Measurements from ENCODE around the gene PRPF8. TPM values are rescaled to one million over a fixed set of nuclear protein-coding genes. Genes with fewer than 3 reads are reported as not detected.
A peak's percentile ranks its signal among the peaks of the same experiment; 100 is the strongest.

PRPF8 gene
- total and polyA plus RNA-seq, 2 of the 8 experiments (the other 6 are each of a cell fraction or from before 2014, with no cell fraction given), result 329 to 337 TPM

DNA sequence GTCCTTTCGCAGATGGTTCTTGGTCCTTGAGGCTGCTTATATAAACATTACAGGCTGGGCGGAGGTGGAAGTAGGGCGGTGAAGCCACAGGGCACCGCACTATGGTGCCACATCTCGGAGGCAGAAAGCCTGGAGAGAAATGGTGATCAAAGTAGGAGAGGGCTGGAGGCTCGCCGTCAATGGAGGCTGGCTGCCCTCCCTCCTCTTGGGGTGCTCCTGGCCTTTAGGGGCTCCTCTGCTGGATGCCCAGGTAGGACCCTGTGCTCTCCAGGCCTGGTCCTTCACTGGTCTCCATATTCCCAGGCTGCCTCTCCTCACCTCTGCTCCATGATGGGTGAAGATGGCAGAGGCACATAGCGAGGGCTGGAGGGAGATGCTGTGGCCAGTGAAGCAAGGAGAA is 27.6 kb upstream of the PRPF8 start:
- no peak overlapping the region for H3K27ac ChIP-seq (ENCODE audit: low read depth, low read length)
- no peak overlapping the region for H3K56ac ChIP-seq (replicated peaks; ENCODE audit: insufficient read length, low read depth, low read length)
- H2BK20ac ChIP-seq (ENCODE audit: low read length), result 0 out of 2 replicates have a peak overlapping the region, but pooled peaks have one; percentile 48
- H3K4ac ChIP-seq (replicated peaks; ENCODE audit: insufficient read length, low read depth, low read length), result no peak overlapping the region
- H3K9me3 ChIP-seq (ENCODE audit: insufficient read depth in 2 of 2, low read depth in 1 of 2, low read length in 1 of 2), result no peaks in the 10 kb centered on the region
- H3K4me3 ChIP-seq (ENCODE audit: extremely low read depth in 1 of 4, insufficient read depth in 2 of 4, low read depth in 3 of 4, low read length in 4 of 4), result no peak overlapping the region
- no peak overlapping the region for H4K91ac ChIP-seq (replicated peaks; ENCODE audit: insufficient read length, low read length)
- H3K18ac ChIP-seq (ENCODE audit: extremely low read depth, low read length), result no peak overlapping the region
- no peak overlapping the region for H3K9ac ChIP-seq (replicated peaks in 1 of 4; ENCODE audit: extremely low read depth in 1 of 4, low read depth in 3 of 4, low read length in 3 of 4)
- no peak overlapping the region for H2BK5ac ChIP-seq (ENCODE audit: low read depth, low read length)
- H3K27me3 ChIP-seq (replicated peaks in 1 of 4; ENCODE audit: control insufficient read depth in 3 of 4, extremely low read depth in 1 of 4, insufficient read depth in 3 of 4, low read length in 3 of 4), result peaks cover 0 to 2% (median 0%) of the 10 kb centered on the region in 4 experiments; a peak in 2 of 7 replicates
- H4K5ac ChIP-seq (ENCODE audit: insufficient read length, low read depth, low read length), result no peak overlapping the region
- no peaks in the 10 kb centered on the region for H3K79me2 ChIP-seq (ENCODE audit: control insufficient read depth in 1 of 2, insufficient read depth in 2 of 2, low read length in 2 of 2)
- POLR2A ChIA-PET (ENCODE audit: partially characterized antibody), result interaction anchor here (1.1 kb wide), 1 partner anchor 8 kb away, joined by 6 read pairs; no protein-coding TSS in a partner anchor
- H4K8ac ChIP-seq (ENCODE audit: extremely low read depth, insufficient read depth, low read length), result no peak overlapping the region
- no peak overlapping the region for H2BK120ac ChIP-seq (replicated peaks; ENCODE audit: low read depth, low read length)
- H3K23ac ChIP-seq (ENCODE audit: insufficient read length), result no peak overlapping the region
- CTCF ChIA-PET (ENCODE audit: partially characterized antibody), result interaction anchor here (0.8 to 2.1 kb wide), 5 partner anchors 10 to 117 kb away, joined by 3 to 15 read pairs (median 4); partner anchors contain the start of gene SERPINF1
- no peak overlapping the region for H3K14ac ChIP-seq (ENCODE audit: insufficient read length)
- WGBS, 2 experiments (ENCODE audit: extremely low coverage in 1 of 2, insufficient coverage in 1 of 2, insufficient read length in 1 of 2, insufficient replicate concordance in 2 of 2, low coverage in 1 of 2, low lambda C conversion rate in 2 of 2, missing lambda C conversion rate in 1 of 2), result 94% methylated on average over 8 of the region's 8 CpGs; no CpG with 5 or more reads in 1 of the 2 experiments
- DNase-seq (ENCODE audit: low read depth in 1 of 2, low spot score in 2 of 2) (no peak), FAIRE-seq (no peak)
- H2AK5ac ChIP-seq (ENCODE audit: low read depth, low read length), result peak overlapping the region; percentile 40; the same call in 1 of the 2 replicates
- peaks cover 0 to 7% of the 10 kb centered on the region in 2 experiments for H4K20me1 ChIP-seq (replicated peaks in 1 of 2; ENCODE audit: control insufficient read depth in 1 of 2, insufficient read depth in 2 of 2, low read length in 2 of 2)
- H3K4me1 ChIP-seq (replicated peaks in 1 of 4; ENCODE audit: control insufficient read depth in 3 of 4, insufficient read depth in 4 of 4, low read length in 3 of 4), result peaks cover 0 to 19% (median 15%) of the 10 kb centered on the region in 4 experiments; a peak in 6 of 7 replicates
- H3K4me2 ChIP-seq (ENCODE audit: insufficient read depth in 1 of 2, low read depth in 2 of 2, low read length in 2 of 2), result no peak overlapping the region
- no peaks in the 10 kb centered on the region for H3K36me3 ChIP-seq (ENCODE audit: control insufficient read depth in 2 of 4, insufficient read depth in 4 of 4, low read length in 3 of 4)
- no peak overlapping the region for H2AFZ ChIP-seq (ENCODE audit: low read length)
- no peak overlapping the region for H2BK12ac ChIP-seq (ENCODE audit: low read depth, low read length)
- H3K79me1 ChIP-seq (ENCODE audit: low read depth, low read length), result peaks cover 7% of the 10 kb centered on the region; the same call in 1 of the 2 replicates
- H2BK15ac ChIP-seq (ENCODE audit: low read length), result no peak overlapping the region; the same call in 1 of the 2 replicates
- H3K23me2 ChIP-seq (ENCODE audit: low read depth, low read length), result peaks cover 22% of the 10 kb centered on the region
- no peak for TF ChIP-seq KDM1A (IDR thresholded peaks at IDR 0.05; ENCODE audit: borderline replicate concordance, low read length)
- TF ChIP-seq NRF1 (IDR thresholded peaks at IDR 0.05; ENCODE audit: low read depth, low read length), result no peak
- no peak for TF ChIP-seq ASH2L (IDR thresholded peaks at IDR 0.05; ENCODE audit: low read length)
